HCT116 (cell line): ENCODE results near the gene PLA2G15.
A peak's percentile ranks its signal among the peaks of the same experiment; 100 is the strongest.

ENCODE experiments used
- POLR2A ChIP-seq: IDR thresholded peaks from 2 replicates; pipeline ENCODE4 v1.7.0; 2011; ENCODE audit warnings: borderline replicate concordance; ENCODE audit not compliant: insufficient read depth, insufficient read length; ENCODE audit errors: extremely low read depth
- SRF ChIP-seq: IDR thresholded peaks from 2 replicates; pipeline ENCODE4 v1.6.1; 2012; ENCODE audit warnings: low read depth
- TF ChIP-seq, protein P1 (sequence below), 3 experiments: fragments of 200-600 bp in 1 of 3; sonication (generic) in 1 of 3; IDR thresholded peaks in 2 of 3; conservative IDR thresholded peaks in 1 of 3; 2 replicates each; pipeline ENCODE4 v1.5.1; 2012 to 2017; ENCODE audit warnings: low read depth in 2 of 3, low read length in 2 of 3, antibody characterized with exemption in 1 of 3, borderline replicate concordance in 1 of 3, control low read depth in 1 of 3, mild to moderate bottlenecking in 1 of 3, mixed read lengths in 1 of 3, mixed run types in 1 of 3, moderate library complexity in 1 of 3; ENCODE audit not compliant: insufficient read depth in 1 of 3

DNA sequence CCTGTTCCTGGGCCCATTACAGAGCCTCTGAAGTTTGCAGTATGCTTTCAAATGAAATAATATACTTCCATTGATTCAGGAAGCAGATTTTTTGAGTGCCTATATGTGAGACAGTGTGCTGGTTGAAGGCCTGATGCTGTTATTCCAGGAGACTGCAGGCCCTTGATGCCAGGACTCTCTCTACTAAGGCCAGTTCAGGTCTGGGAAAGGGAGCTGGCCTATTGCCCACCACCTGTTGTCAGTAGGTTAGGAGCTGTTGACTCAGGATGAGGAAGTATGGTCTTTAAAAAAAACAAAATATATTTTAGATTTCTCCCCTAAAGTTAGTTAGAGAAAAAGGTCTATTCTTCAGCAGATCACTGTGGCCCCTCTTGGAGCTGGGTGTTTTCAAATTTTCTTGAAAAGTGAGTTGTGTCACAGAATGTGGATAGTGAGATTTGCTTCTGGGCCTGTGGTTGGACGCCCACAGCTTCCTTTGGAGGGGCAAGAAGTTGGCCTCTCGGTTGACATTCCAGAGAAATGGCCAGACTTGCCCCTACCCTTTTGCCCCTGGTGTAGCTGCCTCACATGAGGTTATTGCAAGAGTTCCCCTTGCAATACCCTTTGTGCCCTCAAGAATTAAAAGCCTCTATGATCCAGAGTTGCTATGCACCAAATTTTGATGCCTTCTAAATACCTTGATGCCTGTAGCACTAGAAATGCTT is 17.2 kb upstream of the PLA2G15 start:
- TF ChIP-seq, protein P1, sequence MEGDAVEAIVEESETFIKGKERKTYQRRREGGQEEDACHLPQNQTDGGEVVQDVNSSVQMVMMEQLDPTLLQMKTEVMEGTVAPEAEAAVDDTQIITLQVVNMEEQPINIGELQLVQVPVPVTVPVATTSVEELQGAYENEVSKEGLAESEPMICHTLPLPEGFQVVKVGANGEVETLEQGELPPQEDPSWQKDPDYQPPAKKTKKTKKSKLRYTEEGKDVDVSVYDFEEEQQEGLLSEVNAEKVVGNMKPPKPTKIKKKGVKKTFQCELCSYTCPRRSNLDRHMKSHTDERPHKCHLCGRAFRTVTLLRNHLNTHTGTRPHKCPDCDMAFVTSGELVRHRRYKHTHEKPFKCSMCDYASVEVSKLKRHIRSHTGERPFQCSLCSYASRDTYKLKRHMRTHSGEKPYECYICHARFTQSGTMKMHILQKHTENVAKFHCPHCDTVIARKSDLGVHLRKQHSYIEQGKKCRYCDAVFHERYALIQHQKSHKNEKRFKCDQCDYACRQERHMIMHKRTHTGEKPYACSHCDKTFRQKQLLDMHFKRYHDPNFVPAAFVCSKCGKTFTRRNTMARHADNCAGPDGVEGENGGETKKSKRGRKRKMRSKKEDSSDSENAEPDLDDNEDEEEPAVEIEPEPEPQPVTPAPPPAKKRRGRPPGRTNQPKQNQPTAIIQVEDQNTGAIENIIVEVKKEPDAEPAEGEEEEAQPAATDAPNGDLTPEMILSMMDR (IDR thresholded peaks at IDR 0.05 in 2 of 3, conservative IDR thresholded peaks at IDR 0.05 in 1 of 3; ENCODE audit: borderline replicate concordance in 1 of 3, insufficient read depth in 1 of 3, low read depth in 2 of 3, low read length in 2 of 3): 0 out of 6 replicates have a peak, but pooled peaks of 1 of the 3 experiments have one; percentile 6
- TF ChIP-seq SRF (no peak), POLR2A (no peak)
